Measurements from ENCODE around the gene RBSN.
"Not testable (repeated sequence)": the region's sequence is repeated elsewhere in the genome, so short reads cannot be mapped to it uniquely, and the experiment has no call there.

DNA sequence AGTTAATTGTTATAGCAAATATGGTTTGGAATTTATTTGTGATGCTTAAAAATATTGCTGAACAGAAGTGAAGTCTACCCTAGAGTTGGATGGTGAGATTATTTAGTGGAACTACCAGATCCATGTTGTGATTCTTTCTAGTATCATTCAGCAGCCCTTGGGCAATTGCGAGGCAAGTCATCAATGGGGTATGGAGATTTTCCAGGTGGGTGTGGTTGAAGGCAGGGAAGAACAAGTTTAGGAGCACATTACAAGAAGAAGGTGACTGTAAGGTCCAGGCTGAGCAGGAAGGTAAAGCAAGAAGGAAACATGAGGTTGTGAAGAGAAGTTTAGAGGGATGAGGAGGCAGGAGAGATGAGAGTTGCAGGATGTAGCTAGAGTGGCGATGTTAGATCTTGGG, 36.0 kb upstream of the RBSN start:
- TF ChIP-seq, protein P1, sequence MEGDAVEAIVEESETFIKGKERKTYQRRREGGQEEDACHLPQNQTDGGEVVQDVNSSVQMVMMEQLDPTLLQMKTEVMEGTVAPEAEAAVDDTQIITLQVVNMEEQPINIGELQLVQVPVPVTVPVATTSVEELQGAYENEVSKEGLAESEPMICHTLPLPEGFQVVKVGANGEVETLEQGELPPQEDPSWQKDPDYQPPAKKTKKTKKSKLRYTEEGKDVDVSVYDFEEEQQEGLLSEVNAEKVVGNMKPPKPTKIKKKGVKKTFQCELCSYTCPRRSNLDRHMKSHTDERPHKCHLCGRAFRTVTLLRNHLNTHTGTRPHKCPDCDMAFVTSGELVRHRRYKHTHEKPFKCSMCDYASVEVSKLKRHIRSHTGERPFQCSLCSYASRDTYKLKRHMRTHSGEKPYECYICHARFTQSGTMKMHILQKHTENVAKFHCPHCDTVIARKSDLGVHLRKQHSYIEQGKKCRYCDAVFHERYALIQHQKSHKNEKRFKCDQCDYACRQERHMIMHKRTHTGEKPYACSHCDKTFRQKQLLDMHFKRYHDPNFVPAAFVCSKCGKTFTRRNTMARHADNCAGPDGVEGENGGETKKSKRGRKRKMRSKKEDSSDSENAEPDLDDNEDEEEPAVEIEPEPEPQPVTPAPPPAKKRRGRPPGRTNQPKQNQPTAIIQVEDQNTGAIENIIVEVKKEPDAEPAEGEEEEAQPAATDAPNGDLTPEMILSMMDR (IDR thresholded peaks at IDR 0.05; ENCODE audit: insufficient read depth, low read length, poor library complexity, severe bottlenecking), result not testable (repeated sequence)
- TF ChIP-seq EZH2phosphoT487 (conservative IDR thresholded peaks at IDR 0.05; ENCODE audit: low read length), result not testable (repeated sequence)

All from SU-DHL-6 (cell line).